ENCODE measurements around the gene SPATA6L.

SPATA6L gene

GRCh38 chr9:4550777-4551484 lies 115.3 kb downstream of the SPATA6L start:
- no peak for DNase-seq (ENCODE audit: low read depth in 2 of 2)

DNA sequence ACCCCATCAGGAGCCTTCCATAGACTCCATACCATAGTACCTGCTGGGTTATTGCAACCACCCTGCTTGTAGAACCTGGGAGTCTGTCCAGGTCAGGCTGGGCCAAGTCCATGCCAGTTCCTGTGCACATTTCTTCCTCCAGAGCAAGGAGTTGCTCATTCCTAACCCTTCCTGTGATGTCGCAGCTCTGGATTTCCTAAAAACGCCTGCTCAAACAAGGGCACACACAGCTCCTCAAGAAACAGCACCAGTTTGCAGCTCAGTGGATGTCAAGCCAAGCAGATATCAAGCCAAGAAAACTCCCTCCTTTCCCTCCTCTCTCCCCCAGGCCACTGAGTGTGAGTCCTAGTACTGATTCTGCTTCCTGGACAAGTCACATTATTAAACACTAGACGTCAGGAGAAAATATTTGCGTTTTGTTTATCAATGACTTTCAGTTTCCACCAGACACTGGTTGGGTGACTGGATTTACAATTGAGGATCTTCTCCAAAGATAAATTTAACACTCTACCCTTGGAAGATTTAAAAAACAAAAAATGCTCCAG lies 116.5 kb downstream of the SPATA6L start:
- no peak for DNase-seq (ENCODE audit: low read depth in 2 of 2)

- DNase-seq (ENCODE audit: low read depth in 2 of 2) = peak in 1 of 2 donors; percentile 4
Measured at GRCh38 chr9:4548811-4549725, 117.2 kb downstream of the SPATA6L start.
